ENCODE measurements around the gene IGSF8. TPM values are rescaled to one million over a fixed set of nuclear protein-coding genes. Genes with fewer than 3 reads are reported as not detected.

The IGSF8 gene
- total and polyA plus RNA-seq, 2 experiments from 2014 or later, result 32.9 to 52.2 TPM

GRCh38 chr1:160074865-160075264 is 23.6 kb downstream of the IGSF8 start:
- H4K20me1 ChIP-seq (ENCODE audit: insufficient read depth), result no peaks in the 10 kb centered on the region
- WGBS, 2 experiments (ENCODE audit: low coverage in 1 of 2, low lambda C conversion rate in 2 of 2, missing lambda C conversion rate in 2 of 2), result 35 to 46% methylated on average over 4 of the region's 4 CpGs

GRCh38 chr1:160071289-160071688 is 27.1 kb downstream of the IGSF8 start:
- Histone ChIP-seq H3K79me2 (ENCODE audit: insufficient read depth) (no peaks in the 10 kb centered on the region), H3K4me3 (no peak overlapping the region), H3K4me1 (ENCODE audit: insufficient read depth) (no peaks in the 10 kb centered on the region), H3K27me3 (replicated peaks; ENCODE audit: insufficient read depth) (peaks cover 30% of the 10 kb centered on the region), H3K9me2 (ENCODE audit: insufficient read depth) (no peaks in the 10 kb centered on the region), H3K36me3 (ENCODE audit: low read depth) (no peaks in the 10 kb centered on the region), H3K9ac (no peak overlapping the region), H2AFZ (no peak overlapping the region), H3K4me2 (ENCODE audit: unreplicated experiment) (no peak overlapping the region), H3F3A (ENCODE audit: insufficient read depth) (no peaks in the 10 kb centered on the region), H3K27ac (no peak overlapping the region), H4K20me1 (ENCODE audit: insufficient read depth) (no peaks in the 10 kb centered on the region), H3K9me3 (ENCODE audit: low read depth) (no peaks in the 10 kb centered on the region)
- TF ChIP-seq EZH2 (IDR thresholded peaks at IDR 0.05; ENCODE audit: insufficient read depth, poor library complexity, severe bottlenecking) (no peak), EZH2phosphoT487 (IDR thresholded peaks at IDR 0.05; ENCODE audit: insufficient read depth, low read depth) (no peak)
- 83 to 85% methylated on average over 5 of the region's 5 CpGs for WGBS, 2 experiments (ENCODE audit: low coverage in 1 of 2, low lambda C conversion rate in 2 of 2, missing lambda C conversion rate in 2 of 2)
- DNase-seq, result no peak
- in situ Hi-C loops (cut with MboI), result no loop called here

More at GRCh38 chr1:160074865-160075264, 23.6 kb downstream of the IGSF8 start:
- Histone ChIP-seq H3K79me2 (ENCODE audit: insufficient read depth) (no peaks in the 10 kb centered on the region), H3K9me3 (ENCODE audit: low read depth) (no peaks in the 10 kb centered on the region), H3K36me3 (ENCODE audit: low read depth) (no peaks in the 10 kb centered on the region), H3K4me1 (ENCODE audit: insufficient read depth) (no peaks in the 10 kb centered on the region), H3K27ac (no peak overlapping the region), H3K27me3 (replicated peaks; ENCODE audit: insufficient read depth) (peaks cover 32% of the 10 kb centered on the region), H3K4me3 (no peak overlapping the region), H3F3A (ENCODE audit: insufficient read depth) (no peaks in the 10 kb centered on the region), H3K9ac (no peak overlapping the region), H2AFZ (no peak overlapping the region), H3K9me2 (ENCODE audit: insufficient read depth) (no peaks in the 10 kb centered on the region), H3K4me2 (ENCODE audit: unreplicated experiment) (no peak overlapping the region)
- no peak for DNase-seq
- in situ Hi-C loops (cut with MboI), result no loop called here
- TF ChIP-seq EZH2 (IDR thresholded peaks at IDR 0.05; ENCODE audit: insufficient read depth, poor library complexity, severe bottlenecking) (no peak), EZH2phosphoT487 (IDR thresholded peaks at IDR 0.05; ENCODE audit: insufficient read depth, low read depth) (no peak)

DNA sequence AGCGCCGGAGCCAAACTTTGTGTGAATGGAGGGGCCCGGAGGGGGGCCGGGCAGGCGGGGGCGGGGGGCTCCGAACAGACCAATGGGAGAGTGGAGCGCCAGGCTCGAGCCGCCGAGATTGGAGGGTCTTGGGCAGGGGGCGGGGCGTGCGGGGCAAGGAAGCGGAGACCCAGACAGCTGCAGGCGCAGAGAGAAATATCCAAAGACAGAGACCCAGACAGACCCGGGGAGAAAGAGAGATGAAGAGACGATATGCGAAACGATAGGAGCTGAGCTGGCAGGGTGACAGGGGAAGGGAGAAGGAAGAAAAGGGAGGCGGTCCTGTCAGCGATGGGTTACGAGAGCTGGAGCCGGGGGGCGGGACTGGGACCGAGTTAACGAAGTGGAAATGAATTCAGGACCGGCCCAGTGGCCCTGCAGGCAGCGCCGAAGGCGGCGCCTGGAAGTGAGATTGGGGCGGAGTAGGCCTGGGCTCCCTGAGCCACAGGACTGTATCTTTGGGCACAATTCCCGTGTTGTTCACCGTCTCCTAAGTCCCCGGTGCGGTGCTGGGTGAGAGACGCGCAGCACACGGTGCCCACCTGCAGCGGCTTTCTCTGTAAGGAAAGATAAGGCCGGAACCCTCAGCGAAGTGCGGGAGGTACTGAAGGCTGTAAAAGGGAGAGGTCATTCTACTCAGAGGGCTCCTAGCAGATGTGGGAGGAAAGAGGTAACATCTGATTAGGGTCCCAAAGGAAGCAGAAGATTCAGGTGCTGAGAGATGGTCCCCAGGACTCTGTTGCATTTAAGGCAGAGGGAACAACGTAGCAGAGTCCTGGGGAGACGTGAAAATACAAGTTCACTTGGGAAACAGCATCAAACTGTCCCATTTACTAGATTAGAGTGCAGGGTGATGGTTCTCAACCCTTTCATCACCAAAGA is 27.9 kb downstream of the IGSF8 start:
- 5% methylated on average over 31 to 45 of the region's 46 CpGs for WGBS, 2 experiments (ENCODE audit: low coverage in 1 of 2, low lambda C conversion rate in 2 of 2, missing lambda C conversion rate in 2 of 2)
- in situ Hi-C loops (cut with MboI), result no loop called here
- H3K27me3 ChIP-seq (replicated peaks; ENCODE audit: insufficient read depth), result peaks cover 26% of the 10 kb centered on the region

GRCh38 chr1:160069460-160070231 is 28.8 kb downstream of the IGSF8 start, which contains the start of gene KCNJ10:
TSS of gene KCNJ10 (minus strand) at chr1:160070160. CDS start at chr1:160042532, 27,628 bp downstream.
- 10 to 17% methylated on average over 19 to 32 of the region's 32 CpGs for WGBS, 2 experiments (ENCODE audit: low coverage in 1 of 2, low lambda C conversion rate in 2 of 2, missing lambda C conversion rate in 2 of 2)
- peak; percentile 40 for DNase-seq
- H3K4me2 ChIP-seq (ENCODE audit: unreplicated experiment), result peak within 1 kb of the TSS; percentile 67
- peaks cover 26% of the 10 kb centered on the region for H3K27me3 ChIP-seq (replicated peaks; ENCODE audit: insufficient read depth)
- H3K79me2 ChIP-seq (ENCODE audit: insufficient read depth), result no peaks in the 10 kb centered on the region
- peak within 1 kb of the TSS; percentile 69 for H3K4me3 ChIP-seq
- in situ Hi-C loops (cut with MboI), result no loop called here
- no peaks in the 10 kb centered on the region for H3F3A ChIP-seq (ENCODE audit: insufficient read depth)
- no peak within 1 kb of the TSS for H3K27ac ChIP-seq
- TF ChIP-seq EZH2 (IDR thresholded peaks at IDR 0.05; ENCODE audit: insufficient read depth, poor library complexity, severe bottlenecking), result peak; percentile 52
- no peak for TF ChIP-seq EZH2phosphoT487 (IDR thresholded peaks at IDR 0.05; ENCODE audit: insufficient read depth, low read depth)
- no peaks in the 10 kb centered on the region for H3K9me3 ChIP-seq (ENCODE audit: low read depth)
- no peaks in the 10 kb centered on the region for H3K9me2 ChIP-seq (ENCODE audit: insufficient read depth)
- peak within 1 kb of the TSS; percentile 14; the same call in 1 of the 2 replicates for H3K9ac ChIP-seq
- H3K36me3 ChIP-seq (ENCODE audit: low read depth), result no peaks in the 10 kb centered on the region
- H4K20me1 ChIP-seq (ENCODE audit: insufficient read depth), result no peaks in the 10 kb centered on the region
- peak within 1 kb of the TSS; percentile 77 for H2AFZ ChIP-seq
- H3K4me1 ChIP-seq (ENCODE audit: insufficient read depth), result no peaks in the 10 kb centered on the region

More for the DNA sequence above, 27.9 kb downstream of the IGSF8 start:
- no peaks in the 10 kb centered on the region for H3K79me2 ChIP-seq (ENCODE audit: insufficient read depth)
- H3K27ac ChIP-seq, result no peak overlapping the region
- H3K9ac ChIP-seq, result peak overlapping the region; percentile 14; the same call in 1 of the 2 replicates
- peak overlapping the region; percentile 77 for H2AFZ ChIP-seq
- H4K20me1 ChIP-seq (ENCODE audit: insufficient read depth), result no peaks in the 10 kb centered on the region
- no peaks in the 10 kb centered on the region for H3K4me1 ChIP-seq (ENCODE audit: insufficient read depth)
- no peak for TF ChIP-seq EZH2phosphoT487 (IDR thresholded peaks at IDR 0.05; ENCODE audit: insufficient read depth, low read depth)
- TF ChIP-seq EZH2 (IDR thresholded peaks at IDR 0.05; ENCODE audit: insufficient read depth, poor library complexity, severe bottlenecking), result no peak
- H3K9me3 ChIP-seq (ENCODE audit: low read depth), result no peaks in the 10 kb centered on the region
- peak; percentile 84 for DNase-seq
- H3K4me3 ChIP-seq, result peak overlapping the region; percentile 69
- H3F3A ChIP-seq (ENCODE audit: insufficient read depth), result no peaks in the 10 kb centered on the region
- peak overlapping the region; percentile 67 for H3K4me2 ChIP-seq (ENCODE audit: unreplicated experiment)
- H3K9me2 ChIP-seq (ENCODE audit: insufficient read depth), result no peaks in the 10 kb centered on the region
- H3K36me3 ChIP-seq (ENCODE audit: low read depth), result no peaks in the 10 kb centered on the region

Measured in GM23248 (cell line).